Gastrocnemius medialis (tissue), 4 donors: ENCODE results near the gene KLHL40.

Experiments used
- POLR2A ChIP-seq, 2 donors: fragments of 450-650 bp; IDR thresholded peaks; one replicate each; pipeline ENCODE4 v1.6.1; 2017; ENCODE audit warnings: antibody characterized with exemption in 2 of 2, mild to moderate bottlenecking in 2 of 2, moderate library complexity in 2 of 2
- TF ChIP-seq, protein P1 (sequence below), 5 experiments: fragments of 450-650 bp in 3 of 5; fragments of 200-600 bp in 2 of 5; sonication (generic) in 2 of 5; IDR thresholded peaks in 4 of 5; conservative IDR thresholded peaks in 1 of 5; 1 replicate in 4 of 5; 2 replicates in 1 of 5; pipeline ENCODE4 v1.5.1; 2016 to 2019; ENCODE audit warnings: antibody characterized with exemption in 5 of 5, mild to moderate bottlenecking in 3 of 5, moderate library complexity in 3 of 5

GRCh38 chr3:42652611-42653302 is 32.6 kb upstream of the KLHL40 start:
- TF ChIP-seq POLR2A (IDR thresholded peaks at IDR 0.05): peak; percentile 76 to 80
- TF ChIP-seq, protein P1, sequence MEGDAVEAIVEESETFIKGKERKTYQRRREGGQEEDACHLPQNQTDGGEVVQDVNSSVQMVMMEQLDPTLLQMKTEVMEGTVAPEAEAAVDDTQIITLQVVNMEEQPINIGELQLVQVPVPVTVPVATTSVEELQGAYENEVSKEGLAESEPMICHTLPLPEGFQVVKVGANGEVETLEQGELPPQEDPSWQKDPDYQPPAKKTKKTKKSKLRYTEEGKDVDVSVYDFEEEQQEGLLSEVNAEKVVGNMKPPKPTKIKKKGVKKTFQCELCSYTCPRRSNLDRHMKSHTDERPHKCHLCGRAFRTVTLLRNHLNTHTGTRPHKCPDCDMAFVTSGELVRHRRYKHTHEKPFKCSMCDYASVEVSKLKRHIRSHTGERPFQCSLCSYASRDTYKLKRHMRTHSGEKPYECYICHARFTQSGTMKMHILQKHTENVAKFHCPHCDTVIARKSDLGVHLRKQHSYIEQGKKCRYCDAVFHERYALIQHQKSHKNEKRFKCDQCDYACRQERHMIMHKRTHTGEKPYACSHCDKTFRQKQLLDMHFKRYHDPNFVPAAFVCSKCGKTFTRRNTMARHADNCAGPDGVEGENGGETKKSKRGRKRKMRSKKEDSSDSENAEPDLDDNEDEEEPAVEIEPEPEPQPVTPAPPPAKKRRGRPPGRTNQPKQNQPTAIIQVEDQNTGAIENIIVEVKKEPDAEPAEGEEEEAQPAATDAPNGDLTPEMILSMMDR (IDR thresholded peaks at IDR 0.05 in 4 of 5, conservative IDR thresholded peaks at IDR 0.05 in 1 of 5): no peak
